T1000 (cell line): ENCODE measurements around the gene SDR42E1.
"Not testable (repeated sequence)": the region's sequence is repeated elsewhere in the genome, so short reads cannot be mapped to it uniquely, and the experiment has no call there.

Source experiments
- DNase-seq: peaks from one replicate; lab custom pipeline; 2025; ENCODE audit warnings: mixed read lengths; lab: John Stamatoyannopoulos, UW

SDR42E1 gene

GRCh38 chr16:82004601-82005000 is 6.7 kb downstream of the SDR42E1 start:
- no peak for DNase-seq

- DNase-seq: no peak
Observed at GRCh38 chr16:82002831-82003230, 8.4 kb downstream of the SDR42E1 start.

GRCh38 chr16:81997738-81998137 is 13.5 kb downstream of the SDR42E1 start:
- no peak for DNase-seq

- DNase-seq: no peak
Observed at GRCh38 chr16:81996664-81997509, 14.4 kb downstream of the SDR42E1 start.

- no peak for DNase-seq
Observed at GRCh38 chr16:81995651-81996050, 15.6 kb downstream of the SDR42E1 start.

GRCh38 chr16:81994485-81994884 is 16.8 kb downstream of the SDR42E1 start:
- DNase-seq: no peak

GRCh38 chr16:81992859-81993258 is 18.4 kb downstream of the SDR42E1 start:
- DNase-seq: no peak

GRCh38 chr16:81987706-81988105 is 23.6 kb downstream of the SDR42E1 start:
- no peak for DNase-seq

- no peak for DNase-seq
Observed at GRCh38 chr16:81987121-81987520, 24.1 kb downstream of the SDR42E1 start.

- DNase-seq: not testable (repeated sequence)
Observed at GRCh38 chr16:81977335-81977942, 33.8 kb downstream of the SDR42E1 start.

- DNase-seq: no peak
Observed at GRCh38 chr16:81975637-81976036, 35.6 kb downstream of the SDR42E1 start.

GRCh38 chr16:81973737-81974136 is 37.5 kb downstream of the SDR42E1 start:
- DNase-seq: no peak

- DNase-seq: no peak
Observed at GRCh38 chr16:81971853-81972252, 39.4 kb downstream of the SDR42E1 start.

- no peak for DNase-seq
Observed at GRCh38 chr16:81967358-81967757, 43.9 kb downstream of the SDR42E1 start.

- DNase-seq: no peak
Observed at GRCh38 chr16:81964808-81965207, 46.5 kb downstream of the SDR42E1 start.

GRCh38 chr16:81956213-81956948 is 54.9 kb downstream of the SDR42E1 start:
- no peak for DNase-seq

GRCh38 chr16:81951564-81951963 is 59.7 kb downstream of the SDR42E1 start:
- no peak for DNase-seq

GRCh38 chr16:81946206-81946605 is 65.1 kb downstream of the SDR42E1 start:
- no peak for DNase-seq

GRCh38 chr16:81945665-81946064 is 65.6 kb downstream of the SDR42E1 start:
- no peak for DNase-seq

- DNase-seq: no peak
Observed at GRCh38 chr16:81942007-81942601, 69.2 kb downstream of the SDR42E1 start.

GRCh38 chr16:81940781-81941560 is 70.3 kb downstream of the SDR42E1 start:
- DNase-seq: no peak
